ENCODE data around the gene ANP32E.
"Not testable (repeated sequence)": the region's sequence is repeated elsewhere in the genome, so short reads cannot be mapped to it uniquely, and the experiment has no call there.

The ANP32E gene

DNA sequence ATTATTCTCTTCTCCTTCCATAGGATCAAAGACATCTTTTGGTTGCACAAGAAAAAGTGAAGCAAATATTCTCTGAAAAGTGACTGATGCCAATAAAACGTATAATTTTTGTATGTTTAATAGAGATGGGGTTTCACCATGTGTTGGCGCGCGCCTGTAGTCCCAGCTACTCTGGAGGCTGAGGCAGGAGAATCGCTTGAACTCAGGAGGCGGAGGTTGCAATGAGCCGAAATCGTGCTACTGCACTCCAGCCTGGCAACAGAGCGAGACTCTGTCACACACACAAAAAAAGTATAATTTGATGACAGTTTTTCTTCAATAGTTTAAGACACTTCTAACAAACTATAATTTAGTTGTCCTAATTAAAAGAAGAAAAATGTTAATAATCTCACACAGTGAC is 23.8 kb downstream of the ANP32E start:
- DNase-seq, result no peak

DNA sequence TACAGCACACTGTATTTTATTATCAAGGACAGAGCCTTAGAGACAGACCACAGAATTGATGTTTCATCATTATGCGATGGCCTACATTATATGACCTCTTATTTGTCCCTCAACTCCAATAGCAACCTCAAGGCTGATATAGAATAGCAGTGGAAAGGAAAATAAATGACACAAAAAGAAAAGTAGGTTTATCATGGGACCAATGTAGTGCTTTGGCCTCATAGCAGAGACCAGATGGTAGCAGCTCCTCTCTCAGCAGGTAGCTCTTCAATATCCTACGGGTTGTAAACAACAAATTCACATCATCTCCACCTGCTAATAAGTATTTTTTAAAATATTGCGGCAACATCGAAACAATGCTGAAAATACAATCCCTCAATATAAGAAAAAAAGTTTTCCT is 25.2 kb downstream of the ANP32E start:
- DNase-seq, result no peak

DNA sequence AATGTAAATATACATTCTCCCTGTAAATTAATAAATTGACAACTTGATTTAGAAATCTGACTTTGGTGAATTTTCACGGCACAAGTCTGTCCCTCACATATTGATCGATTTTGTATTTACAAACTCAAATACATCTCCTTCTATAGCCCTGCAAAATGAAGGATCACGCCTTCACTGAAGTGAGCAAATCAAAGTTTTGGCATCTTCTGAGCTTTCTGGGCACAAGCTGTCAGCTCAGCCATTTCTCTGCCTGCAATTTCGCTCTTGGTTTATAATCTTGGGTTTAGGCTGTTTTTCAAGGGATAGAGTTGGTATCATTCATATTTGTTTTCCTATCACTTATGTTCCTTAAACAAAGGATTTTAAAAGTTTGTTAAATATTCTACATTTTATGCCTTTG is 25.8 kb downstream of the ANP32E start:
- DNase-seq, result no peak

DNA sequence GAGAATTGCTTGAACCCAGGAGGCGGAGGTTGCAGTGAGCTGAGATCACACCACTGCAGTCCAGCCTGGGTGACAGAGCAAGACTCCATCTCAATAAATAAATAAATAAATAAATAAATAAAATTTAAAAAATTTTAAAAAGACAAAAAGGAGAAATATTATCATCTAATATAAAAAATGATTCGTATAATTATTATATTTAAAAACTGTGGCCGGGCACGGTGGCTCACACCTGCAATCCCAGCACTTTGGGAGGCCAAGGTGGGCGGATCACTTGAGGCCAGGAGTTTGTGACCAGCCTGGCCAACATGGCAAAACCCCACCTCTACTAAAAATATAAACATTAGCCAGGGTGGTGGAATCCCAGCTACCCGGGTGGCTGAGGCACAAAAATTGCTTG is 27.5 kb downstream of the ANP32E start:
- DNase-seq, result not testable (repeated sequence)

DNA sequence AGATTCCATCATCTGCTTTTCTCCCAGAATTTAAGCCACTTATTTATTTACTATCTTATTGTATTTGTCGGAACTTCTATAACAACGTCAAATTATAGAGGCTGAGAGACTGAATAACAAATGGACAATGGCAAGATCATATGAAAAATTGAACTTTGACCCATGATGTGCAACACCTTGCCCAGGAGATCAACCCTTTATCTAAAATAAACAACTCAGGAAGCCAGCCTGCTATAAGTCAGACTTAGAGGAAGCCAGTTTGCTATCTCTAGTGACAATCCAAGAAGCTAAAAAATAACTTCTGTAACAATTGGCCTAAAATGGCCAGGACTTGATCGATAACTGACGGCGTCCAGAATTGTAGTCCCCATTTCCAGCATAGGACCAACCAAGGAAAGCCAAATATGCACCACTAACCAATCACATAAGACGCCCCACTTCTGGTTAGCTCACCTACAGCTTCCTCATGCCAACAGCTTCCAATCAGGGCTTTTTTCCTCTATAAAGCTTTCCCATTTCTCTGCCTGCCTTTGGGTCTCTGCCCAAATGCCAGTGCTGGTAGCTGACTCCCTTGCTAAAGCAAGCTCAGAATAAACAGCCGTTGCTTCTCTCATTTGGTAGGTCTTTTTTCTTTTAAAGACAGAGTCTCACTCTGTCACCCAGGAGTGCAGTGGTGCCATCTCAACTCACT is 28.5 kb downstream of the ANP32E start:
- DNase-seq, result no peak

DNA sequence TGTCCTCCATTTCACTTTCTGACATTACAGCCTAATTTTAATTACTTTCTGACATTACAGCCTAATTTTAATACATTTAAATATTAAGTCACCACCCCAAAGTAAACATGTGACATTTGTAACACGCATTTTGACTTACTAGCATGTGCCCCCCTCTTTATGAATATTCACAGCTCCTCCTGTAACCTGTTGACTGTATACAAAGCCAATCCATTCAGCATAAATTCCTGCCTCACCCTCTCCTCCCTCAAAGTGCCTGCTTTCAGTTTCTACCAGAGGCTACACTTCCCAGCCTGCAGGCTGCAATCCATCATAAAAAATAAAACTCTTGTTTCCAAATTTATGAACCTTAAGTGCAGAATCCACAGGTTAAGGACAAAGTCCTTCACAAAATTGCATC is 39.5 kb downstream of the ANP32E start:
- no peak for DNase-seq

DNA sequence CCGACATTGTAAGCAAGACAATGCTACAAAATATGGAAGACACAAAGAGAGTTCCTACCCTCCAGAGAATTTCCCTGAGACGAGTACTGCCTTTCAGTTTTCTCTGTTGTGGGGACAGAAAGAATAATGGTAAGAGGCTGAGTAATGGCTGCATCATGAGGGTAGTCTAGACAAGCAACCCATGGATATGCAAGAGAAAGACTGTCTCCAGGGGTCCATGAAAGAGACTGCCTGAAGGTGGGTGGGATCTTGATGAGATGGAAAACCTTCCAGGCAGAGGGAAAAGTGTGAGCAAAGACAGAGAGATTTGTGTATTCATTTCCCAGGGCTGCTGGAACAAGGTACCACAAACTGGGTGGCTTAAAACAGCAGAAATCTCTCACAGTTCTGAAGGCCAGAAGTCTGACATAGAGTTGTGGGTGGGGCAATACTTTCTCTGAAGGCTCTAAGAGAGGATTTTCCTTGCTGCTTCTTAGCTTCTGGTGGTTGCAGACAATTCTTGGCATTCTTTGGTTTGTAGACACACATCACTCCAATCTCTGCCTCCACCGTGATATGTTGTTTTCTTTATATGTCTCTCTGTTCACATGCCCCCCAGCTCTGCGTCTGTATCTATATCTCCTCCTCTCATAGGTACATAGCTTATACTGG is 41.4 kb downstream of the ANP32E start:
- DNase-seq, result no peak

DNA sequence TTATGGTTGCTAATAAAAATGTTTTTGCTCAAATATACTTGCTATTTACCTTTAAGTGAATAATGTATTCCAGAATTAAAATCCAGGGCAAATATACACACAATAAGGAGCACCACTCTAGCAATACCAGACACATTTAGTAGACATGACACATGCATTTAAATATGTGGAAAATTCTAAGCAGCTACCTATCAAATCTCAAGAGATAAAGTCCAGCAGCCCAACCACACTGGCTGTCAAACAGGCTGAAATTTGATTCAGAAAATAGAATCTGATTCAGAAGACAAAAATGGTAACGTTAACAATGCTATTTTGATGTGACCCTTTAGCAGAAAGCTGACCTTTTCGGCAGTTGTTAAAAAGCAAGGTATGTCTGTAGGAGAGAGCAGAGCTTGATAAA is 43.9 kb downstream of the ANP32E start:
- DNase-seq, result no peak

DNA sequence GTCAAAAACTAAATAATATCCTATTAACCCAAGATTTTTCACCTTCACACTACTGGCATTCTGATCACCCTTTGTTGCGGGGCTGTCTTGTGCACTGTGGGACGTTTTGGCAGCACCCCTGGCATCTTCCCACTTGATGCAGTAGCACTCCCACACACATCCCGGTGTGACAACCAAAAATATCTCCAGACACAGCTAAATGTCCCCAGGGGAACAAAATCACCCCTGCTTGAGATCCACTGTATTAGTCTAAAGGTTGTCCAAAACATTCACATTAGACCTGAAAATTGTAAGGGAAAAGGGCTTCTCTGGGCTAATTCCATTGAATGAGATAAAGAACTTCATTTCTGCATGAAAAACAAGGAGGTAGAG is 48.4 kb downstream of the ANP32E start:
- no peak for DNase-seq

DNA sequence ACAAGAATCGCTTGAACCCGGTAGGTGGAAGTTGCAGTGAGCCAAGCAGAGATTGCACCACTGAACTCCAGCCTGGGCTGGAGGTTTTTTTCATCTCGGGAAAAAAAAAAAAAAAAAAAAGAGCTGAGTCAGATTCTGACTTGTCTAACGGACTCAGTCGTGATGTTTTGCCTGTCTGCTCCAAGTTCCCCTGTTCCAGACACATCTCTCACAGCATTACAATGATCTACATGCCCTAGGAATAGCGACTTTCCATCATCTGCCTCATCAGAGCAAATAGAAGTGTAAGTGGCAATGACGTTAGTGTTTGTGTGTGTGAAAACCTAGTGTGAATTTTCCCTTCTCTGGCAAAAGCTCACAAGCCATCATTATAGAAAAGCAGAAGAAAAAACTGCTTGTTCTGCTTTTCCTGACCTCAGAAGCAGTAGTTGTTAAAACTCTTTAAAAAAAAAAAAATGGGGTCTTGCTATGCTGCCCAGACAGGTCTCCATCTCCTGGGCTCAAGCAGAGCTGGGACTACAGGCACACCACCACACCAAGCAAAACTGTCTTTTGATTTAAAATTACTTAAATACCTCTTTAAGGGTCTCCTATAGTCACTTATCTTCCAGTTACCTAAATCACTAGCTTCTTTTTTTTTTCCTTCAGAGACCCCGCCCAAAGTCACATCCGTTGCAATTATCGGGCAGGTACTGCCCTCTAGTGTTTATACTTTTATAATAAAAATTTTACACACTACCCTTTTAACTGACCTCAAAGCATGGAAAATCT is 48.9 kb downstream of the ANP32E start:
- DNase-seq, result peak; percentile 42 to 67

DNA sequence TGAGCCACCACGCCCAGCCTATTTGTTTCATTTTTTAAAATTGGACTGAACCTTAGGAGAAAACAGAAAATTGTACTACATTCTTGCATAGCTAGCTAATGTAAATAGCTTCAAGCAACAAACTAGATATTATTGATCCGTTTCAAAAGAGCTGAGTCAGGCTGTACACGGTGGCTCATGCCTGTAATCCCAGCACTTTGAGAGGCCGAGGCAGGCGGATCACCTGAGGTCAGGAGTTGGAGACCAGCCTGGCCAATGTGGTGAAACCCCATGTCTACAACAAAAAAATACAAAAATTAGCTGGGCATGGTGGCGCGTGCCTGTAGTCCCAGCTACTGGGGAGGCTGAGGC is 49.5 kb downstream of the ANP32E start:
- not testable (repeated sequence) for DNase-seq

DNA sequence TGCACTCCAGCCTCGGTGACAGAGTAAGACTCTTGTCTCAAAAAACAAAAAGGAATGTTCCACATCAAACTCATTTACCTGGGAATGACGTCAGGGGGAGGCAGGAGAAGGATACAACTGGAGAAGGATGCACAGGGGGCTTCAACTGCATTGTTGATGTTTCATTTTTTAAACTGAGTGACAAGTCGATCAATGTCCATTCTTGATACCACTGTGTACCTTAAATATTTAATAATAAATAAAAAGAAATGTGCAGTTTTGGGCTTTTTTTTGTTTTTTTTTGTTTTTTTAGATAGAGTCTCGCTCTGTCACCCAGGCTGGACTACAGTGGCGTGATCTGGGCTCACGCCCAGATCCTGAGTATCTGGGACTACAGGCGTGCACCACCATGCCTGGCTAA is 50.4 kb downstream of the ANP32E start:
- DNase-seq, result no peak

DNA sequence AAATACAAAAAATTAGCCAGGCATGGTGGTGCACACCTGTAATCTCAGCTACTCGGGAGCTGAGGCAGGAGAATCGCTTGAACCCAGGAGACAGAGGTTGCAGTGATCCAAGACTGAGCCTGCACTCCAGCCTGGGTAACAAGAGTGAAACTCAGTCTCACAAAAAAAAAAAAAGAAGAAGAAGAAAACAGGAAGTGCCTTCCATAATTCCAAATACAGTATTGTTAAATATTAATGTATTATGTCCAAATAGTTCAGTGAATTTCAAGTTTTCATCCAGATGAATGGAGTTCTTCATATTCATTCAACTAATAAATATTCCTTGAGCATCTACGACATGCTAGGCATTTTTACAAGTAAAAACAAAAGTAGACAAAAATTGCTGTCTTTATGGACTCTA is 52.9 kb downstream of the ANP32E start:
- DNase-seq, result no peak

DNA sequence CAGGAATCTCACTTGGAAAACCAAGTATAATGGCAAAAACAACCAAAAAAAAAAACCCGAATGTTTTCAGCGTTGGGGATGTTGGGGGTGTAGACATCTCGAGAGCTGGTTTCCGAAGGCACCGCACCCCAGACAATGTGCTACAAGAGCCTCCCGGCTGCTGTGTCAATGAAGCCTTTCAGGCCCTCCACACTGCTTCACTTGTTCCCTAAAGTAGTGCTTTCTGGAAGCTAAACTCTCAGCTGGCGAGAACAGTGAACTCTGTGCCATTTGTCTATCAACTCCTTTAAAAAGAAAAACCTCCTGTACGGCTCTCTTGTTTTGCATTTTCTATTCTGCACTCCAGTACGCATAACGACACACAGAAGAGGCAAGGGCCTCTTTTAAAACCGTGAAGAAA is 53.7 kb downstream of the ANP32E start:
- no peak for DNase-seq

DNA sequence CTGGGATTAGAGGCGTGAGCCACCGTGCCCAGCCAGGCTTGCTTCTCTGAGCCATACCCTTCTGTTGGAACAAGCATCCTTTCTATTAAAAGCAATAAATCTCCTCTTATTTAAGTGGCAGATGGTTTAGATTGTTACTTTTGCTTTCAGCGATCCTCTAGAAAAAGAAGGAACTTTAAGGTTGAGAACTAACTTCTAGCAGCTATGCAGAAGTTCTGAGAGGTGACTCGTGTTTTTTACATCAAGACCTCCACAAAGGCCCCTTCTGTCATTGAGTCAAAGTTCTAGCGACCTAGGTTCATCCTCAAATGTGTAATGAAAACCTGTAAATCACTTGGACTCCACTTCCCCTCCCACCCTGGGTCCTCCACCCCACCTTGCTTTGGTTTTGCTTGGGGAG is 55.4 kb downstream of the ANP32E start:
- no peak for DNase-seq

DNA sequence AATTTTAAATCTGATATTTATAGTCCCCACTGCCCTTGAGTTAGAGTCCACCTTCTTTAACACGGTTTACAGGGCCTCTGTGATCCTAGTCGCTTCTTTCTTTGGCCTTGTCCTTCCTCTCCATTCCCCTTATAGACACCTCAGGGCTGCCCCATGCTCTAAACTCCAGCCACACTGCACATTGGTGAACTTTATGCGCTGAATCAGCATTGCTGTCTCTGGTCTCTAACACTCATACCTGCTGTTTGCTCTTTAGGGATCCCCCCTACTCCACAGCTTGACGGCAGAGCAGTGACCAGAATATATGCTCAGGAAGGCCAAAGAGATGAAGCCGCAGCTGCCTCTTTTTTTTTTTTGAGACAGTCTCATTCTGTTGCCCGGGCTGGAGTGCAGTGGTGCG is 56.0 kb downstream of the ANP32E start:
- DNase-seq, result no peak

DNA sequence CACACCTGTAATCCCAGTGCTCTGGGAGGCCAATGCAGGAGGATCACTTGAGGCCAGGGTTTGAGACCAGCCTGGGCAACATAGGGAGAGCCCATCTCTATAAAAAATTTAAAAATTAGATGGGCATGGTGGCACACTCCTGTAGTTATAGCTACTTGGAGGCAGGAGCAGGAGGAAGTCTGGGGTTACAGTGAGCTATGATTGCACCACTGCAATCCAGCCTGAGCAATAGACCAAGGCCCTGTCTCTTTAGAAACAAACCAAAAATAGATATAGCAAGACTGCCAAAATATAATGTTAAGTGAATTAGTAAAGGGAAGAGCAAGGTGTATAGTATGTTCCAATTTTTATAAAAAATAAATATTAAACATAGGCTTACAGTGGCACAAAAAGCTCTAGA is 57.4 kb downstream of the ANP32E start:
- DNase-seq, result no peak

DNA sequence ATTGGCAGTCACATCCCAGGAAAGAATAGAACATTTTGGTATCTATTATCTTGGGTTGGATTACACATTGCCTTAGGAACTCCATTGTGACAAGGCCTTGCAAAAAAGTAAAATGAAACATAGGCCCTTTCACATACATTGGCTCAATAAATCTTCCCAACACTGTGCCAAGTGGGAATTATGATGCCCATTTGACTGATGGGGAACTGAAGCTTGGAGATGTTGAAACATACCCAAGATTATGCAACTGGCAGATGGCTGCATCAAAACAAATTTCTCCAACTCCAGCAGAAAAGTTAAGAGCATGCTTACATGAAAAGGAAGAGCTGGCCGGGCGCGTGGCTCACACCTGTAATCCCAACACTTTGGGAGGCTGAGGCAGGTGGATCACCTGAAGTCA is 59.3 kb downstream of the ANP32E start:
- DNase-seq, result no peak

DNA sequence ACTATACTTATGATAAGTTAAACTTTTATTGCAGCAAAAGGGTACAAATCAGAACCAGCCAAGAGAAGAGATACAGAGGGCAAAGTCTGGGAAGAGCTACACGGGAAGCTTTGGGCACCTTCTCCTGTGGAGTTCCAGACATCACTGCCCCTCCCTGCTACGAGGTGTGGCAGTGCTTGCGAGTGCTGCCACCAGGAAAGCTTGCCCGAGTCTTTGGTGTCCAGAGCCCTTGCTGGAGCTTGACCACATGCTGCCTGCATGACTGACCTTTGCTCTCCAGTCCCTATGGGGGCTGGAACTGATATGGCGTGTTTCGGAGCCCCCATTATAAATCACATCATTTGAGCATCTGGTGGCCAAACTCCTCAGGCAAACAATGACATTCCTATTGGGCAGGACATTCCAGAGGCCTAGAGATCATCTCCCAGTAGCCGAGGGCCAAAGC is 62.7 kb downstream of the ANP32E start:
- no peak for DNase-seq

DNA sequence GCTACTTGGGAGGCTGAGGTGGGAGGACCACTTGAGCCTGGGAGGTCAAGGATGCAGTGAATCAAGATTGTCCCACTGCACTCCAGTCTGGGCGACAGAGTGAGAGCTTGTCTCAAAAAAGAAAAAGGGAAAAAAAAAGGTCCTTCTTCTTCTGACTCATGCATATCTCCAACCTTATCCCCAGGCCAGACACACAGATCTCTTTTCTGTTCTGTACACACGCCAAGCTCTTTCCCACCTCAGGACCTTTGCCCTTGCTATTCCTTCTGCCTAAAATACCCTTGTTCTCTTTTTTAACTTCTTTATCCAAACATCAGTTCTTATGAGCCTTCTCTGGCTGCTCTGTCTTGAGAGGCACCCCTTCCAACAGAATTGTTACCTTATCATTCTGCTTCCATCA is 64.1 kb downstream of the ANP32E start:
- no peak for DNase-seq

DNA sequence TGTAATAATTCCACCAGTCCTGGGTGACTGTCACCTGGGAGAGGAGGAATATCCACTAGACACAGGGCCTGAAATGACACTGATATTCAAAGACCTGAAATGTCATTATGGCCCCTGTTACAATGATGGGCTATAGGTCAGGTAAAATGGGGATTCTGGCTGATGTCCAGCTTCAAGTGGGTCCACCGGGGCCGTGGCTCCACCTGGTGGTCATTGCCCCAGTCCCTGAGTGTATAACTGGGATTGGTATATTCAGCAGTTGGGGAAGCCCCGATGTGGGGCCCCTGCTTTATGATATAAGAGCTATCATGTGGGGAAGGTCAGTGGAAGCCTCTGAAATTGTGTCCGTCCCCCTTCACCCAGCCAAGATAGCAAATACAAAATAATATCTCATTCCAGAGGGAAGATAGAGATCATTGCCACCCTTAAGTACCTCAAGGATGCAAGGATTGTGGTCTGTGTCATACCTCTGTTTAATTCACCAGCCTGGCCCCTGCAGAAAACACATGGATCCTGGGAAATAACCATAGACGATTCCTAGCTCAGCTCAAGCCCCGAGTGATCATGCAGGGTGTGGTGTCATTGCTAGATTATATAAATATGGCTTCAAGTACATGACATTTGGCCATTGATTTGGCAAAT is 66.8 kb downstream of the ANP32E start:
- DNase-seq, result peak; percentile 59 to 67

Measured in CD4-positive, alpha-beta T cell treated with Interleukin-4 for 1 hour (primary cell).